Type B pancreatic cell (in vitro differentiated cells): ENCODE measurements around the gene CYP26B1. TPM values are rescaled to one million over a fixed set of nuclear protein-coding genes. Genes with fewer than 3 reads are reported as not detected.
A peak's percentile ranks its signal among the peaks of the same experiment; 100 is the strongest.

Experiments
- DNase-seq: peaks from one replicate; pipeline ENCODE4 v3.0.0; 2021; ENCODE audit warnings: mixed read lengths; ENCODE audit not compliant: unreplicated experiment; ENCODE audit errors: extremely low spot score
- H3K27ac Mint-ChIP-seq: 2 replicates; pipeline ENCODE4 v1.8.0; 2021; ENCODE audit warnings: mild to moderate bottlenecking, mixed read lengths
- H3K27me3 Mint-ChIP-seq: 2 replicates; pipeline ENCODE4 v1.8.0; 2021; ENCODE audit warnings: mixed read lengths
- H3K36me3 Mint-ChIP-seq: 2 replicates; pipeline ENCODE4 v1.8.0; 2021; ENCODE audit warnings: mixed read lengths
- H3K4me1 Mint-ChIP-seq: one replicate; pipeline ENCODE4 v1.8.0; 2021; ENCODE audit warnings: mixed read lengths; ENCODE audit not compliant: unreplicated experiment
- H3K4me3 Mint-ChIP-seq: 2 replicates; pipeline ENCODE4 v1.8.0; 2021; ENCODE audit warnings: mild to moderate bottlenecking, mixed read lengths
- H3K9me3 Mint-ChIP-seq: 2 replicates; pipeline ENCODE4 v1.8.0; 2021; ENCODE audit warnings: mixed read lengths
- CTCF ChIP-seq: fragments of 200-600 bp; sonication (generic); conservative IDR thresholded peaks from 2 replicates; pipeline ENCODE4 v1.5.0; 2021; ENCODE audit warnings: antibody characterized with exemption, mild to moderate bottlenecking
- total RNA-seq: library from RNA; stranded (reverse); gene quantifications from 2 replicates; pipeline ENCODE4 v1.2.1, GENCODE V29; 2021; ENCODE audit warnings: low replicate concordance

CYP26B1 gene
- total RNA-seq, 1 donor from 2014 or later, result 23.6 TPM

- Mint-ChIP-seq H3K36me3 (no peaks in the 10 kb centered on the region), H3K9me3 (no peaks in the 10 kb centered on the region), H3K4me3 (no peak overlapping the region), H3K27me3 (peaks cover 3% of the 10 kb centered on the region), H3K4me1 (no peaks in the 10 kb centered on the region), H3K27ac (no peak overlapping the region)
- no peak for TF ChIP-seq CTCF
- no peak for DNase-seq
Measured at GRCh38 chr2:72085513-72085912, 62.1 kb downstream of the CYP26B1 start.

GRCh38 chr2:72085036-72085435 is 62.6 kb downstream of the CYP26B1 start:
- DNase-seq, result peak; percentile 56
- Mint-ChIP-seq H3K9me3 (no peaks in the 10 kb centered on the region), H3K4me1 (no peaks in the 10 kb centered on the region), H3K36me3 (no peaks in the 10 kb centered on the region), H3K4me3 (no peak overlapping the region), H3K27me3 (no peaks in the 10 kb centered on the region), H3K27ac (no peak overlapping the region)
- no peak for TF ChIP-seq CTCF

- no peaks in the 10 kb centered on the region for H3K36me3 Mint-ChIP-seq
- H3K27ac Mint-ChIP-seq, result no peak overlapping the region
- no peaks in the 10 kb centered on the region for H3K4me1 Mint-ChIP-seq
- DNase-seq, result no peak
- H3K4me3 Mint-ChIP-seq, result no peak overlapping the region
- no peaks in the 10 kb centered on the region for H3K9me3 Mint-ChIP-seq
- no peaks in the 10 kb centered on the region for H3K27me3 Mint-ChIP-seq
- TF ChIP-seq CTCF, result no peak
Measured at GRCh38 chr2:72084584-72084976, 63.1 kb downstream of the CYP26B1 start.

- Mint-ChIP-seq H3K4me3 (no peak overlapping the region), H3K27ac (no peak overlapping the region), H3K9me3 (no peaks in the 10 kb centered on the region), H3K4me1 (no peaks in the 10 kb centered on the region), H3K36me3 (no peaks in the 10 kb centered on the region), H3K27me3 (no peaks in the 10 kb centered on the region)
- DNase-seq, result peak; percentile 59
- no peak for TF ChIP-seq CTCF
Measured at GRCh38 chr2:72083751-72084583, 63.7 kb downstream of the CYP26B1 start.

- Mint-ChIP-seq H3K4me3 (no peak overlapping the region), H3K27ac (no peak overlapping the region), H3K27me3 (no peaks in the 10 kb centered on the region), H3K4me1 (no peaks in the 10 kb centered on the region), H3K36me3 (no peaks in the 10 kb centered on the region), H3K9me3 (peaks cover 1% of the 10 kb centered on the region)
- peak; percentile 39 for DNase-seq
- no peak for TF ChIP-seq CTCF
Measured at GRCh38 chr2:72082887-72083286, 64.8 kb downstream of the CYP26B1 start.
